Adrenal gland (tissue), 5 donors: ENCODE data around the gene TDRD7.

Experiments used
- POLR2A ChIP-seq, 2 donors: fragments of 450-650 bp; IDR thresholded peaks; one replicate each; pipeline ENCODE4 v1.6.1; 2017; ENCODE audit warnings: antibody characterized with exemption in 2 of 2, mild to moderate bottlenecking in 2 of 2, moderate library complexity in 1 of 2
- TF ChIP-seq, protein P1 (sequence below), 6 experiments: fragments of 450-650 bp in 4 of 6; fragments of 200-600 bp in 2 of 6; sonication (generic) in 1 of 6; IDR thresholded peaks; 1 replicate in 5 of 6; 2 replicates in 1 of 6; pipeline versions ENCODE4 v1.5.1 to v1.8.0; 2016 to 2021; ENCODE audit warnings: antibody characterized with exemption in 6 of 6, mild to moderate bottlenecking in 2 of 6, moderate library complexity in 1 of 6
- donor health status: DM: no; HTN: no; CAD: no.

DNA sequence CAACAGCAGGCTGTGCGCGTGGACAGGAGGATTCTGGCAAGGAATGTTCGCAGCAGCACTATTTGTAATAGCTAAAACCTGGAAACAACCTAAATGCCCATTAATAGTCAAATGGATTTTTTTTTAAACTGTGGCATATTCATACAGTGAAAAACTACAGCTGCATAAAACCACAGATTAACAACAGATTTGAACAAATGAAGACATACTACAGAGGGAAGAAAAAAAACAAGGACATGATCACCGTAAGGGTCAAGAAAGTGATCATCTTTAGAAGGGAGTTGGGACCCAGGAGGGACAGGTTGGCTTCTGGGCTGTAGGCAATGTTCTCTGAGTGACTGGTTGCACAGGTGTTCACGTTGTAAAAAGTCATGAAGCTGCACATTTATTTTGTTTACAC, 88.4 kb downstream of the TDRD7 start:
- no peak for TF ChIP-seq POLR2A (IDR thresholded peaks at IDR 0.05)
- TF ChIP-seq, protein P1, sequence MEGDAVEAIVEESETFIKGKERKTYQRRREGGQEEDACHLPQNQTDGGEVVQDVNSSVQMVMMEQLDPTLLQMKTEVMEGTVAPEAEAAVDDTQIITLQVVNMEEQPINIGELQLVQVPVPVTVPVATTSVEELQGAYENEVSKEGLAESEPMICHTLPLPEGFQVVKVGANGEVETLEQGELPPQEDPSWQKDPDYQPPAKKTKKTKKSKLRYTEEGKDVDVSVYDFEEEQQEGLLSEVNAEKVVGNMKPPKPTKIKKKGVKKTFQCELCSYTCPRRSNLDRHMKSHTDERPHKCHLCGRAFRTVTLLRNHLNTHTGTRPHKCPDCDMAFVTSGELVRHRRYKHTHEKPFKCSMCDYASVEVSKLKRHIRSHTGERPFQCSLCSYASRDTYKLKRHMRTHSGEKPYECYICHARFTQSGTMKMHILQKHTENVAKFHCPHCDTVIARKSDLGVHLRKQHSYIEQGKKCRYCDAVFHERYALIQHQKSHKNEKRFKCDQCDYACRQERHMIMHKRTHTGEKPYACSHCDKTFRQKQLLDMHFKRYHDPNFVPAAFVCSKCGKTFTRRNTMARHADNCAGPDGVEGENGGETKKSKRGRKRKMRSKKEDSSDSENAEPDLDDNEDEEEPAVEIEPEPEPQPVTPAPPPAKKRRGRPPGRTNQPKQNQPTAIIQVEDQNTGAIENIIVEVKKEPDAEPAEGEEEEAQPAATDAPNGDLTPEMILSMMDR (IDR thresholded peaks at IDR 0.05): no peak
